Mesendoderm (in vitro differentiated cells): ENCODE results near the gene CALD1.

ENCODE experiments used
- DNase-seq: peaks from one replicate; pipeline ENCODE4 v3.0.0; 2013
- H2AK5ac ChIP-seq: 2 replicates; pipeline ENCODE4 v1.6.1; 2013; ENCODE audit warnings: low read length, inconsistent platforms
- H2BK120ac ChIP-seq: 2 replicates; pipeline ENCODE4 v1.6.1; 2013; ENCODE audit warnings: low read depth, mild to moderate bottlenecking, low read length, moderate library complexity, mixed read lengths
- H2BK15ac ChIP-seq: replicated peaks from 2 replicates; pipeline ENCODE4 v1.6.1; 2013; ENCODE audit warnings: low read depth, mild to moderate bottlenecking, moderate library complexity
- H2BK5ac ChIP-seq: 2 replicates; pipeline ENCODE4 v1.6.1; 2013; ENCODE audit warnings: low read length, inconsistent platforms
- H3K18ac ChIP-seq: 2 replicates; pipeline ENCODE4 v1.6.1; 2013; ENCODE audit warnings: mild to moderate bottlenecking, low read length, mixed read lengths
- H3K23ac ChIP-seq: one replicate; pipeline ENCODE4 v1.6.1; 2013; ENCODE audit warnings: low read length
- H3K27ac ChIP-seq: 2 replicates; pipeline ENCODE4 v1.5.1; 2013; ENCODE audit warnings: low read depth, mild to moderate bottlenecking, inconsistent platforms, low read length, moderate library complexity
- H3K27me3 ChIP-seq: 2 replicates; pipeline ENCODE4 v1.6.1; 2013; ENCODE audit warnings: low read length, control low read depth, mild to moderate bottlenecking, inconsistent platforms; ENCODE audit not compliant: insufficient read depth, poor library complexity
- H3K36me3 ChIP-seq: 2 replicates; pipeline ENCODE4 v1.6.1; 2013; ENCODE audit warnings: low read length, inconsistent platforms; ENCODE audit not compliant: control insufficient read depth, insufficient read depth
- H3K4ac ChIP-seq: one replicate; pipeline ENCODE4 v1.6.1; 2013; ENCODE audit warnings: low read depth, mild to moderate bottlenecking, low read length, moderate library complexity
- H3K4me1 ChIP-seq: 2 replicates; pipeline ENCODE4 v1.6.1; 2013; ENCODE audit warnings: low read depth, low read length, inconsistent platforms; ENCODE audit not compliant: control insufficient read depth
- H3K4me2 ChIP-seq: 2 replicates; pipeline ENCODE4 v1.6.1; 2013; ENCODE audit warnings: low read length
- H3K4me3 ChIP-seq: 2 replicates; pipeline ENCODE4 v1.5.1; 2013; ENCODE audit warnings: mild to moderate bottlenecking, low read length
- H3K56ac ChIP-seq: one replicate; pipeline ENCODE4 v1.6.1; 2013; ENCODE audit warnings: low read length
- H3K79me1 ChIP-seq: 2 replicates; pipeline ENCODE4 v1.6.1; 2013; ENCODE audit warnings: low read length, inconsistent platforms
- H3K79me2 ChIP-seq: 2 replicates; pipeline ENCODE4 v1.6.1; 2013; ENCODE audit warnings: mild to moderate bottlenecking, low read length; ENCODE audit not compliant: control insufficient read depth, insufficient read depth
- H3K9ac ChIP-seq: 2 replicates; pipeline ENCODE4 v1.6.1; 2013; ENCODE audit warnings: low read length, inconsistent platforms
- H4K5ac ChIP-seq: one replicate; pipeline ENCODE4 v1.6.1; 2013; ENCODE audit warnings: low read length
- H4K8ac ChIP-seq: one replicate; pipeline ENCODE4 v1.6.1; 2013; ENCODE audit warnings: low read depth, mild to moderate bottlenecking, control low read depth, low read length, moderate library complexity
- WGBS: extraction: QIAGEN DNeasy Blood & Tissue Kit; methylation state at CpG from one replicate; pipeline ENCODE4 v1.1.7; 2013; ENCODE audit warnings: low lambda C conversion rate, missing lambda C conversion rate; ENCODE audit not compliant: insufficient coverage; ENCODE audit errors: extremely low coverage; 5-methylcytosine and 5-hydroxymethylcytosine counted together

CALD1 gene

DNA sequence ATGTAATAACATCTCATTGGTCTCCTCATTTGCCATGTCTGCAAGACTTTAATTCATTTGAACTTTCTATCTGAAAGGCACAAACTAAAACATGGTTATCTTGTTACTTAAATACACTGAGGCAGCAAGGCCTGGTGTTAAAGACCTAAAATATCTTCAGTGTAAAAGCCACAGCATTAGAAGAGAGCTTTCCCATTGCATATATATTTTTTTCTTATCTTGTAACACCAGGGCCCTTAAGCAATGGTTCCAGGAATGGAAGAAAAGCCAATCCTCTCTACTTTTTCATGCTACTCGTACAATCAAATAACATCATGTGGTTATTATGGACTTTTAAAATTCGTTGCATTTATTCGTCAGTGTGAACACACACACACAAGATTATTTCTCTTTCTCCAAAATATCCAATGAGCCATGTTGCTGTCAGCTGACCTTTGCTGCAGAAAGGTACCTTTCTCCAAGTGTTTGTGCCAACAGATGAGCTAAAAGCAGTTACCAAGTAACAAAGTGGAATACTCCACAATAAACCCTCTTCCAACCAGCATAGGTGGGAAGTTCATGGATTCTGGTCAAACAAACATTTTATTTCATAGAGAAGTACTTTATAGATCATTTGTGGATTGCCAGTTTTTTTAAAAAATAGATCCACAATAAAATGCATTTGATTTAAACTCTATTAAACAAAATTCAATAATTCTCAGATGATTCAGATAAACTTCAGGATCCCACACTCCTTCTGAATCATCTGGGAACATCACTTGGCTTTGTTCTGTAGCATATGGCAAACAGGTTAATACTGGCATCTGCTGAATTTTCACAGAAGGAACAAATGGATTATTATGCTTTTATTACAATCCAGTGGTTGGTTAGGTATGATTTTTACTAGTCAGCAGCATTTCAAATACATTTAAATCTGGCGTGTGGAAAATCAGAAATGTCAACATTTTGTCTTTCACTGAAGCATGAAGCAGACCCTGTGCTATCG, 143.6 kb downstream of the CALD1 start:
- H4K5ac ChIP-seq: no peak overlapping the region
- H2BK120ac ChIP-seq: no peak overlapping the region
- no peak overlapping the region for H3K4me2 ChIP-seq
- no peak for DNase-seq
- H3K18ac ChIP-seq: no peak overlapping the region
- H3K56ac ChIP-seq: no peak overlapping the region
- no peak overlapping the region for H2BK15ac ChIP-seq
- no peak overlapping the region for H3K27ac ChIP-seq
- H4K8ac ChIP-seq: no peak overlapping the region
- no peak overlapping the region for H2BK5ac ChIP-seq
- peaks cover 6% of the 10 kb centered on the region for H3K79me1 ChIP-seq
- H3K9ac ChIP-seq: no peak overlapping the region
- H2AK5ac ChIP-seq: no peak overlapping the region
- no peak overlapping the region for H3K4me3 ChIP-seq
- no peak overlapping the region for H3K23ac ChIP-seq
- no peaks in the 10 kb centered on the region for H3K27me3 ChIP-seq
- no CpG with 5 or more reads among the region's 5 CpGs for WGBS
- peaks cover 1% of the 10 kb centered on the region for H3K79me2 ChIP-seq
- no peaks in the 10 kb centered on the region for H3K36me3 ChIP-seq
- H3K4ac ChIP-seq: no peak overlapping the region
- H3K4me1 ChIP-seq: no peaks in the 10 kb centered on the region

GRCh38 chr7:134925766-134926165, 146.3 kb downstream of the CALD1 start:
- Histone ChIP-seq H3K27ac (no peak overlapping the region), H3K4ac (no peak overlapping the region), H3K9ac (no peak overlapping the region), H3K36me3 (no peaks in the 10 kb centered on the region), H3K4me3 (no peak overlapping the region), H3K18ac (no peak overlapping the region), H3K4me2 (no peak overlapping the region), H3K4me1 (no peaks in the 10 kb centered on the region), H2BK5ac (no peak overlapping the region), H2AK5ac (no peak overlapping the region), H3K79me2 (no peaks in the 10 kb centered on the region), H2BK120ac (no peak overlapping the region), H3K23ac (no peak overlapping the region), H3K56ac (no peak overlapping the region), H3K27me3 (no peaks in the 10 kb centered on the region), H3K79me1 (peaks cover 5% of the 10 kb centered on the region), H4K8ac (no peak overlapping the region), H2BK15ac (no peak overlapping the region), H4K5ac (no peak overlapping the region)
- no peak for DNase-seq
- WGBS: no CpG with 5 or more reads among the region's 5 CpGs

DNA sequence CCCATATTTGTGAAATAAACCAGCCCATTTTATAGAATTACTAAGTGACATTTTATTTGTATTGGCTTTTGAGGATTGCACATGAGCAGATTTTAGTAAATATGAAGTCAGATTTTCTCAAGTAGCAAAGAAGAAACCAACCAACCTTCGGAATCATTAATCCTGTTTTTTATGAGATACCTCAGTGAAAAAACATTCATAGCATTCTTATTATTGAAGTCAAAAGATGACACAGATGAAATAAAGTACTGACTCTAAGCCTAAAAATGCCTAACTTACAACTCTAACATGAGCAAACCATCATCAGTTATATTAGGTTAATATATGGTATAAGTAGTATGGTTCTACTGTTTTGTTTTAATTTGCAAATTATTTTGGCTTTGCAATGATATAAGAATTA, 147.0 kb downstream of the CALD1 start:
- no peak overlapping the region for H2AK5ac ChIP-seq
- H3K9ac ChIP-seq: no peak overlapping the region
- H3K56ac ChIP-seq: no peak overlapping the region
- no peak overlapping the region for H2BK120ac ChIP-seq
- peaks cover 5% of the 10 kb centered on the region for H3K79me1 ChIP-seq
- H2BK5ac ChIP-seq: no peak overlapping the region
- no peaks in the 10 kb centered on the region for H3K27me3 ChIP-seq
- H3K4me3 ChIP-seq: no peak overlapping the region
- H4K8ac ChIP-seq: no peak overlapping the region
- H2BK15ac ChIP-seq: no peak overlapping the region
- DNase-seq: no peak
- no peak overlapping the region for H3K18ac ChIP-seq
- H3K23ac ChIP-seq: no peak overlapping the region
- H3K36me3 ChIP-seq: no peaks in the 10 kb centered on the region
- H4K5ac ChIP-seq: no peak overlapping the region
- no peaks in the 10 kb centered on the region for H3K79me2 ChIP-seq
- H3K4me2 ChIP-seq: no peak overlapping the region
- no peak overlapping the region for H3K4ac ChIP-seq
- no peak overlapping the region for H3K27ac ChIP-seq
- H3K4me1 ChIP-seq: no peaks in the 10 kb centered on the region
- no CpG with 5 or more reads among the region's 1 CpG for WGBS

DNA sequence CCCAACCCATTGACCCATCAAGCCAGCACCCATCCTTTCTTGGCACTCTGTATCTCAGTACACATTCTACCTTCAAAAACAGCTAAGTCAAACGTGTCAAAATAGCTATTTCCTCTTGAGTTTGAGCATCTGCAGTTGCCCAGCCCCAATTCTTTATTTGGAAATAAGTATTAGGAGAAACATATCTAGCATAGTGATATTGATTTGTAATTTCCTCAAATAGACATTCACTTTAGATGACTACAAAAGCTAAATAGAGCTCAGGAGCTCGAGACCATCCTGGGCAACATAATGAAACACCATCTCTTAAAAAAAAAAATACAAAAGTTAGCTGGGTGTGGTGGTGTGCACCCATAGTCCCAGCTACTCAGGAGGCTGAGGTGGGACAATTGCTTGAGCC, 147.6 kb downstream of the CALD1 start:
- no peak overlapping the region for H3K4me2 ChIP-seq
- H3K27ac ChIP-seq: no peak overlapping the region
- no peak overlapping the region for H2BK15ac ChIP-seq
- H3K9ac ChIP-seq: no peak overlapping the region
- no peak overlapping the region for H2AK5ac ChIP-seq
- no peaks in the 10 kb centered on the region for H3K36me3 ChIP-seq
- H2BK120ac ChIP-seq: no peak overlapping the region
- no CpG with 5 or more reads among the region's 2 CpGs for WGBS
- DNase-seq: no peak
- no peaks in the 10 kb centered on the region for H3K79me2 ChIP-seq
- no peak overlapping the region for H3K4ac ChIP-seq
- H3K79me1 ChIP-seq: peaks cover 8% of the 10 kb centered on the region
- no peak overlapping the region for H3K18ac ChIP-seq
- H3K56ac ChIP-seq: no peak overlapping the region
- no peak overlapping the region for H4K5ac ChIP-seq
- H3K4me1 ChIP-seq: no peaks in the 10 kb centered on the region
- H2BK5ac ChIP-seq: no peak overlapping the region
- no peak overlapping the region for H3K4me3 ChIP-seq
- no peak overlapping the region for H3K23ac ChIP-seq
- H3K27me3 ChIP-seq: no peaks in the 10 kb centered on the region
- H4K8ac ChIP-seq: no peak overlapping the region

DNA sequence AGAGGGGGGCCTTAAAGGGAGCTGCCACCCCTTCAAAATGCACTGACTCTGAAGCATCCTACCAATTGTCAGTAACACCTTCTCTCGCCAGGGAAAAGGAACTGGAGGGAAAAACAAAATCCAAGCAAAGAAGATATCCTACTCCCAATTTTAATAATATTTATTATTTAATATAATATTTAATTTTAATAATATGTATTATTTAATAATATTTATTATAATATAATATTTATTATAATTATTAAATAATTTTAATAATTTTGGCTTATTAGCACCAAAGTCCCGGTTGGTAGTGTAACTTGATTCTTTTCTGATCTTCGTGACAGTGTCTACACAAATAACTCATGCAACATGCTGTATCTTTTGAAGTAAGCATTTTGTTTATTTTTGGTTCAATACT, 148.3 kb downstream of the CALD1 start:
- WGBS: no CpG with 5 or more reads among the region's 3 CpGs
- peaks cover 2% of the 10 kb centered on the region for H3K36me3 ChIP-seq
- H2BK15ac ChIP-seq: no peak overlapping the region

More for the DNA sequence above, 148.3 kb downstream of the CALD1 start:
- Histone ChIP-seq H3K4me2 (no peak overlapping the region), H3K27me3 (no peaks in the 10 kb centered on the region), H3K9ac (no peak overlapping the region), H3K79me1 (peaks cover 8% of the 10 kb centered on the region), H3K4me3 (no peak overlapping the region), H2BK5ac (no peak overlapping the region), H2BK120ac (no peak overlapping the region), H3K4ac (no peak overlapping the region), H3K79me2 (no peaks in the 10 kb centered on the region), H3K56ac (no peak overlapping the region), H4K8ac (no peak overlapping the region), H3K18ac (no peak overlapping the region), H3K23ac (no peak overlapping the region), H4K5ac (no peak overlapping the region), H3K4me1 (no peaks in the 10 kb centered on the region), H2AK5ac (no peak overlapping the region), H3K27ac (no peak overlapping the region)
- DNase-seq: no peak
